GM19467 (cell line): ENCODE data around the gene MEX3A.
"Not testable (repeated sequence)": the region's sequence is repeated elsewhere in the genome, so short reads cannot be mapped to it uniquely, and the experiment has no call there.

ENCODE experiments used
- ATAC-seq: cut with Tn5 transposase; IDR thresholded peaks from one replicate; pipeline ENCODE4 v1.9.1; 2021; ENCODE audit warnings: mild to moderate bottlenecking, moderate library complexity; ENCODE audit not compliant: unreplicated experiment

MEX3A gene

GRCh38 chr1:156082309-156083091 lies at the start of gene MEX3A:
TSS of gene MEX3A (minus strand) at chr1:156082465. CDS start at chr1:156081998, 467 bp downstream.
- ATAC-seq, result no peak

- ATAC-seq, result no peak
These were observed 48.3 kb upstream of the MEX3A start for GRCh38 chr1:156130578-156130942.

- ATAC-seq, result no peak
These were observed 47.7 kb upstream of the MEX3A start for GRCh38 chr1:156129687-156130577.

GRCh38 chr1:156128654-156129597 lies 46.7 kb upstream of the MEX3A start:
- ATAC-seq, result no peak

GRCh38 chr1:156128308-156128653 lies 46.0 kb upstream of the MEX3A start:
- no peak for ATAC-seq

GRCh38 chr1:156126630-156127534 lies 44.6 kb upstream of the MEX3A start:
- peak; percentile 40 for ATAC-seq

GRCh38 chr1:156126043-156126629 lies 43.9 kb upstream of the MEX3A start:
- peak; percentile 47 for ATAC-seq

- not testable (repeated sequence) for ATAC-seq
These were observed 43.3 kb upstream of the MEX3A start for GRCh38 chr1:156125544-156125943.

- no peak for ATAC-seq
These were observed 42.6 kb upstream of the MEX3A start for GRCh38 chr1:156124557-156125483.

GRCh38 chr1:156123356-156124196 lies 41.3 kb upstream of the MEX3A start:
- ATAC-seq, result no peak

GRCh38 chr1:156122519-156123355 lies 40.5 kb upstream of the MEX3A start:
- ATAC-seq, result no peak

- ATAC-seq, result no peak
These were observed 39.8 kb upstream of the MEX3A start for GRCh38 chr1:156122086-156122485.

GRCh38 chr1:156121457-156121856 lies 39.2 kb upstream of the MEX3A start:
- no peak for ATAC-seq

GRCh38 chr1:156121005-156121404 lies 38.7 kb upstream of the MEX3A start:
- ATAC-seq, result not testable (repeated sequence)

- ATAC-seq, result no peak
These were observed 38.1 kb upstream of the MEX3A start for GRCh38 chr1:156120318-156120717.

GRCh38 chr1:156119503-156120209 lies 37.4 kb upstream of the MEX3A start:
- no peak for ATAC-seq
